HG03460 (cell line): ENCODE data around the gene PLAAT4.

Experiments used
- ATAC-seq: cut with Tn5 transposase; IDR thresholded peaks from one replicate; pipeline ENCODE4 v1.9.1; 2021; ENCODE audit not compliant: unreplicated experiment

PLAAT4 gene, protein sequence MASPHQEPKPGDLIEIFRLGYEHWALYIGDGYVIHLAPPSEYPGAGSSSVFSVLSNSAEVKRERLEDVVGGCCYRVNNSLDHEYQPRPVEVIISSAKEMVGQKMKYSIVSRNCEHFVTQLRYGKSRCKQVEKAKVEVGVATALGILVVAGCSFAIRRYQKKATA

GRCh38 chr11:63536669-63537292 lies at the start of gene PLAAT4:
PLAAT4 (plus strand) TSS chr11:63536808; CDS start chr11:63536869, 61 bp downstream.
- no peak for ATAC-seq

DNA sequence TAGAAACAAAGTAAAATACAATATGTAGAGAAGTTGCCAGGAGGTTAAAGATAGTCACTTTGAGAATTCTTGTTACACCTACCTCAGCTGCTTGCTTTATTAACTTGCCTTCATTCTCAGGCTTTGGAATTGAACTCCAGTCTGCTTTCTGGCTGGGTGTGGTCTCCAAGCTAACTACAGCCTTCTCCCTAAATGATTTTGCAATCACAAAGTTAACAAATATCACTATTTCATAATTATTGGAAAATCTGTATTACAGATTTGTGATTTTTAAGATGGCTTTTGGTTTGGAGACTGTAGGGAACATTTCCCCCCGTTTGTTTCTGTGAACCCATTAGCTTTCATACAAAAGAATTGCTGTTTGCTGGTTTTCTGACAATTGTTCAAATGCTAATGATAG lies 47.8 kb upstream of the PLAAT4 start:
- no peak for ATAC-seq

- no peak for ATAC-seq
Measured at GRCh38 chr11:63489879-63490278, 46.7 kb upstream of the PLAAT4 start.

- ATAC-seq: no peak
Measured at GRCh38 chr11:63490551-63491239, 45.9 kb upstream of the PLAAT4 start, which contains the start of gene PLAAT5. PLAAT5 (minus strand) TSS chr11:63491167; CDS start chr11:63491034, 133 bp downstream.

GRCh38 chr11:63491240-63491587 lies 45.4 kb upstream of the PLAAT4 start:
- ATAC-seq: no peak

- ATAC-seq: no peak
Measured at GRCh38 chr11:63491636-63492372, 44.8 kb upstream of the PLAAT4 start.

- ATAC-seq: no peak
Measured at GRCh38 chr11:63492441-63492840, 44.2 kb upstream of the PLAAT4 start.

GRCh38 chr11:63493127-63493526 lies 43.5 kb upstream of the PLAAT4 start:
- ATAC-seq: no peak

GRCh38 chr11:63494975-63495374 lies 41.6 kb upstream of the PLAAT4 start:
- no peak for ATAC-seq

GRCh38 chr11:63499874-63500273 lies 36.7 kb upstream of the PLAAT4 start:
- no peak for ATAC-seq

- ATAC-seq: no peak
Measured at GRCh38 chr11:63501236-63501635, 35.4 kb upstream of the PLAAT4 start.

DNA sequence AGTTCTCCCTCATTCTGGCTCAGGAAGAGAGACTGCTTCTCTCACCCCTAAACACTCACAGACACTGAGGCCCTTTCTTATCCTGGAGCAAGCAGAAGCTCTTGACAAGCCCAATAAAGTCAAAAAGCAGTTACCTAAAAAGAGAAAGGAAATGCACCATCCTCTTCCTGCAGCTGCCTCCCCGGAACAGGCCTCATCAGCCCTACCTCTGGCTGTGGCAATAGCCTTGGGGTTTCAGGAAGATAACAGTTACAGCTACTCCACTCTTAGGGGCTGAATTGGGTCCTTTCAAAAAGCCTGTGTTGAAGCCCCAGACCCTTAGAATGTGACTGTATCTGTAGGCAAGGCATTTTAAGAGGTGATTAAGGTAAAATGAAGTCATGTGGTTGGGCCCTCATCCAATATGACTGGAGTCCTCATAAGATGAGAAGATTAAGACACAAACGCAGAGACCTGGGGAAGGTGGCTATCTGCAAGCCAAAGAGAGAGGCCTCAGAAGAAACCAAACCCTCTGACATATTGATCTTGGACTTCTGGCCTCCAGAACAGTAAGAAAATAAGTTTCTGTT lies 34.3 kb upstream of the PLAAT4 start:
- ATAC-seq: no peak

DNA sequence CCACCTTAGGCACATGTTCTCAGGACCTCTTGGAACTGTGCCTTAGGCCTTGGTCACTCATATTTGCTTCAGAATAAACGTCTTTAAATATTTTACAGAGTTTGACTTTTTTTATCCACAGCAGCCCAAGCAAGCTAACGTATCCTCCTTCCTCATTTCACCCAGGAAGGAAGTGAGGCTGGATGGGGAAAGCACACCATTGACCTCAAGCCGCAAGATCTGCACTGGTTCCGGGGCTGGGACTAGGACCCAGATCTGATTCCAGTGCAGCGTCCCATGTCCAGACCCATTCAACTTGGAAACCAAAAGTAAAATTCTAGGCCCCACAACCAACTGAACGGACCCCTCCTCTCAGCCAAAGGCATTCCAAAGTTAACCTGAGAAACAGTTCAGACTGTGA lies 33.1 kb upstream of the PLAAT4 start:
- ATAC-seq: no peak

GRCh38 chr11:63504054-63504453 lies 32.6 kb upstream of the PLAAT4 start:
- no peak for ATAC-seq

GRCh38 chr11:63504933-63505586 lies 31.5 kb upstream of the PLAAT4 start:
- no peak for ATAC-seq

- ATAC-seq: no peak
Measured at GRCh38 chr11:63505857-63506528, 30.6 kb upstream of the PLAAT4 start, which contains the start of gene LGALS12. LGALS12 (plus strand) TSS chr11:63506084; CDS start chr11:63506459, 375 bp downstream.

DNA sequence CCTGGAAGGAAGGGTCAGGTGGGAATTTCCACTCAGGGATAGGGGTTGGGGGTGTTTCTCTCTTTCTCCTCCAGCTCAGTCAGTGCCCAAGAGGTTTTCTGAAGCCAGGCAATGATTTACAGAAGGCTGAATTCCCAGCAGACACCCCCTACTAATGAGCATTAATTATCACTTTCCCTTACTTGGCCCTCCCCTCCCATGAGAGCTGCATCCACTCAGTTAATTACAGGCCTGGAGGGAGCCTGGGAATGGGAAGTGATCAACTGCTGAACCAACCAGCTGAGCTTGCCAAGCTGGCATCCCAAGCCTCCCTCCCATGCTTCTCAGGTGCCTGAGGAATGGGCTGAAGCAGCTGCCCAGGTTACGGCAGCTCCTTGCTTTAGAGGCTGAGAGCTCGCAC lies 29.7 kb upstream of the PLAAT4 start:
- ATAC-seq: no peak

GRCh38 chr11:63507511-63507910 lies 29.1 kb upstream of the PLAAT4 start:
- ATAC-seq: no peak

GRCh38 chr11:63508009-63508408 lies 28.6 kb upstream of the PLAAT4 start:
- ATAC-seq: no peak

- no peak for ATAC-seq
Measured at GRCh38 chr11:63508745-63509144, 27.9 kb upstream of the PLAAT4 start.
